Measurements from ENCODE around the gene SEPTIN7. TPM values are rescaled to one million over a fixed set of nuclear protein-coding genes. Genes with fewer than 3 reads are reported as not detected.

The SEPTIN7 gene
- total and polyA plus RNA-seq, 7 donors, result 106 to 142 (median 126) TPM

DNA sequence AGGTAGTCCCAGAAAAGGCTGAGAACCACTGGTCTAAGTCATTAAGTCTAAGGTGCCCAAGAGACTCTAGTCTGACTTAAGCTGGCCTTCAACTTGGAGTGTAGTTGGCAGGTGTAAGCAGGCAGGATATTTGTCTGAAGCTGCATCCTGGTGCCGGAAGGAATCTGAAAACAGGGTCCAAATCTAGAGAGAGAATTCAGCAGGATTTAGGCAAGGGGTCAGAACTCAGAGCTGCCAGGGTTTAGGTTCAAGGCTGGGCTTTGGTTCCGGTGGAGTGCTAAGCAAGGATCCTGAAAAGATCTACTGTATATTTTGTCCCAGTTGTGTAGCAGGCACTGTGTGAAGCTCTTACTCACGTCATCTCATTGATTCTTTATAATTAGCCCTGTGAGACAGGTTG lies 16.5 kb upstream of the SEPTIN7 start:
- no peak for ATAC-seq
- WGBS, 3 donors, result 78 to 88% (median 86%) methylated on average over 3 of the region's 3 CpGs
- no peaks in the 10 kb centered on the region for H3K4me1 ChIP-seq
- no peak for DNase-seq
- no peaks in the 10 kb centered on the region for H3K27me3 ChIP-seq (ENCODE audit: insufficient read depth in 3 of 3, low read length in 2 of 3)
- H3K36me3 ChIP-seq (ENCODE audit: insufficient read depth in 1 of 2, low read depth in 1 of 2), result no peaks in the 10 kb centered on the region
- TF ChIP-seq, protein P1, sequence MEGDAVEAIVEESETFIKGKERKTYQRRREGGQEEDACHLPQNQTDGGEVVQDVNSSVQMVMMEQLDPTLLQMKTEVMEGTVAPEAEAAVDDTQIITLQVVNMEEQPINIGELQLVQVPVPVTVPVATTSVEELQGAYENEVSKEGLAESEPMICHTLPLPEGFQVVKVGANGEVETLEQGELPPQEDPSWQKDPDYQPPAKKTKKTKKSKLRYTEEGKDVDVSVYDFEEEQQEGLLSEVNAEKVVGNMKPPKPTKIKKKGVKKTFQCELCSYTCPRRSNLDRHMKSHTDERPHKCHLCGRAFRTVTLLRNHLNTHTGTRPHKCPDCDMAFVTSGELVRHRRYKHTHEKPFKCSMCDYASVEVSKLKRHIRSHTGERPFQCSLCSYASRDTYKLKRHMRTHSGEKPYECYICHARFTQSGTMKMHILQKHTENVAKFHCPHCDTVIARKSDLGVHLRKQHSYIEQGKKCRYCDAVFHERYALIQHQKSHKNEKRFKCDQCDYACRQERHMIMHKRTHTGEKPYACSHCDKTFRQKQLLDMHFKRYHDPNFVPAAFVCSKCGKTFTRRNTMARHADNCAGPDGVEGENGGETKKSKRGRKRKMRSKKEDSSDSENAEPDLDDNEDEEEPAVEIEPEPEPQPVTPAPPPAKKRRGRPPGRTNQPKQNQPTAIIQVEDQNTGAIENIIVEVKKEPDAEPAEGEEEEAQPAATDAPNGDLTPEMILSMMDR (IDR thresholded peaks at IDR 0.05), result no peak
- H3K9me3 ChIP-seq, result peaks cover 4% of the 10 kb centered on the region
- no peak overlapping the region for H3K27ac ChIP-seq
- no peak overlapping the region for H3K4me3 ChIP-seq
- intact Hi-C loops (cut with DNase I), result no loop called here

GRCh38 chr7:35785250-35785649 lies 15.6 kb upstream of the SEPTIN7 start:
- Histone ChIP-seq H3K27ac (no peak overlapping the region), H3K4me3 (no peak overlapping the region), H3K27me3 (ENCODE audit: insufficient read depth in 3 of 3, low read length in 2 of 3) (no peaks in the 10 kb centered on the region), H3K9me3 (peaks cover 7% of the 10 kb centered on the region), H3K4me1 (no peaks in the 10 kb centered on the region), H3K36me3 (ENCODE audit: insufficient read depth in 1 of 2, low read depth in 1 of 2) (no peaks in the 10 kb centered on the region)
- DNase-seq (no peak), ATAC-seq (no peak)
- WGBS, 3 donors, result 95 to 97% (median 96%) methylated on average over 2 of the region's 2 CpGs
- TF ChIP-seq, protein P1 (IDR thresholded peaks at IDR 0.05), result no peak
- intact Hi-C loops (cut with DNase I), result no loop called here

GRCh38 chr7:35787925-35788324 lies 12.9 kb upstream of the SEPTIN7 start:
- Histone ChIP-seq H3K4me1 (no peaks in the 10 kb centered on the region), H3K9me3 (peaks cover 7% of the 10 kb centered on the region), H3K4me3 (no peak overlapping the region), H3K36me3 (ENCODE audit: insufficient read depth in 1 of 2, low read depth in 1 of 2) (no peaks in the 10 kb centered on the region), H3K27ac (no peak overlapping the region), H3K27me3 (ENCODE audit: insufficient read depth in 3 of 3, low read length in 2 of 3) (no peaks in the 10 kb centered on the region)
- no peak for DNase-seq
- intact Hi-C loops (cut with DNase I), result no loop called here
- TF ChIP-seq, protein P1 (IDR thresholded peaks at IDR 0.05), result no peak
- WGBS, 3 donors, result 64 to 67% (median 65%) methylated on average over 2 of the region's 2 CpGs
- ATAC-seq, result no peak

DNA sequence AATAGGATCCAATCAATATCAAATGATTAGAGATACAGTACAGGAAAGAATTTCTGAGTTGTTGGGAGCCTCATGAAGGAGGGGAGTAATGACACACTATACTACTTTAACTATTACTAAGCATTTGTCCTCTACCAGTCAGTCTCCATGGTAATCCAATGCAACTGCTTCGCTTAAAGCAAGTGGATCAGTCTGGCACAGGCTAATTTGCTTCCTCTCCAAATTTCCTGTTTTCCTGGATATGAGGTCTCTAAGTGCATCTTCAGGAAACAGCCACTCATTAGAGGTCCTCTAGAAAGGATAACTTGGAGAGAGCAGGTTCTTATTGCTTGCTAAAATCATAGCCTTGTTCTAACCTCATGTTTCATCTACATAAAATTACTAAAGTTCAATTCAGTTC lies 8.4 kb upstream of the SEPTIN7 start:
- ATAC-seq, result no peak
- 27 to 41% (median 36%) methylated on average over 1 of the region's 1 CpG for WGBS, 3 donors
- no peak overlapping the region for H3K4me3 ChIP-seq
- peaks cover 7% of the 10 kb centered on the region for H3K9me3 ChIP-seq
- no peaks in the 10 kb centered on the region for H3K4me1 ChIP-seq
- H3K27ac ChIP-seq, result peak overlapping the region; percentile 36
- H3K27me3 ChIP-seq (ENCODE audit: insufficient read depth in 3 of 3, low read length in 2 of 3), result no peaks in the 10 kb centered on the region
- H3K36me3 ChIP-seq (ENCODE audit: insufficient read depth in 1 of 2, low read depth in 1 of 2), result no peaks in the 10 kb centered on the region
- intact Hi-C loops (cut with DNase I), result no loop called here
- TF ChIP-seq, protein P1 (IDR thresholded peaks at IDR 0.05), result no peak
- DNase-seq, result no peak

GRCh38 chr7:35792873-35793489 lies 7.9 kb upstream of the SEPTIN7 start:
- TF ChIP-seq, protein P1 (IDR thresholded peaks at IDR 0.05), result no peak
- 19 to 32% (median 20%) methylated on average over 4 of the region's 4 CpGs for WGBS, 3 donors
- no peak for ATAC-seq
- H3K4me1 ChIP-seq, result no peaks in the 10 kb centered on the region
- DNase-seq, result no peak
- H3K36me3 ChIP-seq (ENCODE audit: insufficient read depth in 1 of 2, low read depth in 1 of 2), result no peaks in the 10 kb centered on the region
- peaks cover 7% of the 10 kb centered on the region for H3K9me3 ChIP-seq
- no peak overlapping the region for H3K4me3 ChIP-seq
- peak overlapping the region; percentile 36 for H3K27ac ChIP-seq
- intact Hi-C loops (cut with DNase I), result no loop called here
- H3K27me3 ChIP-seq (ENCODE audit: insufficient read depth in 3 of 3, low read length in 2 of 3), result no peaks in the 10 kb centered on the region
